ENCODE measurements around the gene GATB.

GATB gene

GRCh38 chr4:151665785-151666127, 95.1 kb downstream of the GATB start:
- Mint-ChIP-seq H3K4me1 (peaks cover 53% of the 10 kb centered on the region), H3K36me3 (ENCODE audit: low read depth) (peaks cover 13% of the 10 kb centered on the region), H3K9me3 (no peaks in the 10 kb centered on the region), H3K4me3 (no peak overlapping the region), H3K27ac (no peak overlapping the region), H3K27me3 (ENCODE audit: low read depth, poor library complexity) (no peaks in the 10 kb centered on the region)
- TF ChIP-seq CTCF (IDR thresholded peaks at IDR 0.05), result no peak
- no peak for DNase-seq

GRCh38 chr4:151665022-151665784, 95.6 kb downstream of the GATB start:
- Mint-ChIP-seq H3K9me3 (no peaks in the 10 kb centered on the region), H3K27ac (no peak overlapping the region), H3K4me3 (no peak overlapping the region), H3K4me1 (peaks cover 57% of the 10 kb centered on the region), H3K36me3 (ENCODE audit: low read depth) (peaks cover 13% of the 10 kb centered on the region), H3K27me3 (ENCODE audit: low read depth, poor library complexity) (no peaks in the 10 kb centered on the region)
- no peak for DNase-seq
- TF ChIP-seq CTCF (IDR thresholded peaks at IDR 0.05), result no peak

- Mint-ChIP-seq H3K4me3 (no peak overlapping the region), H3K27me3 (ENCODE audit: low read depth, poor library complexity) (no peaks in the 10 kb centered on the region), H3K9me3 (no peaks in the 10 kb centered on the region), H3K4me1 (peaks cover 57% of the 10 kb centered on the region), H3K36me3 (ENCODE audit: low read depth) (peaks cover 13% of the 10 kb centered on the region), H3K27ac (peak overlapping the region; percentile 73)
- no peak for DNase-seq
- TF ChIP-seq CTCF (IDR thresholded peaks at IDR 0.05), result no peak
These were observed 96.5 kb downstream of the GATB start for GRCh38 chr4:151664289-151664688.

DNA sequence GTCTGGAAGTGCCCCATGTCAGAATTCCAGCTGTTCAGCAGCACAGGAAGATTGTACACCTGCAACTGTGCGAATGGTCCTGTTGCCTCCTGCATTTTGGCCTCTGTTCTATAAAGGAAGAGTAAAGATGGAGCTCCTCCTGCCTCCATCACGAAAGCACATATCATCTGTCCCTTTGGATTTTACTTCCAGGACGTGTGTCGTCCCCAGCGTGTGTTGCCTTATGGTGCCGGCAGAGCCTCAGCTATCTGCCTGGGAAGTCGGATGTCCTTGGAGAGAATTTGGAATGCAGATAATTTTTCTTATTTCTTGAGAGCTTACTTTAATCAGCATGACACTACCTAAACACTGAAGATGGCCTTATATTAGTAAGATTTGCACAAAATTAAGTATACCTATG, 97.7 kb downstream of the GATB start:
- DNase-seq, result no peak
- Mint-ChIP-seq H3K27me3 (ENCODE audit: low read depth, poor library complexity) (no peaks in the 10 kb centered on the region), H3K4me3 (no peak overlapping the region), H3K27ac (no peak overlapping the region), H3K36me3 (ENCODE audit: low read depth) (peaks cover 15% of the 10 kb centered on the region), H3K9me3 (no peaks in the 10 kb centered on the region), H3K4me1 (peaks cover 55% of the 10 kb centered on the region)
- no peak for TF ChIP-seq CTCF (IDR thresholded peaks at IDR 0.05)

DNA sequence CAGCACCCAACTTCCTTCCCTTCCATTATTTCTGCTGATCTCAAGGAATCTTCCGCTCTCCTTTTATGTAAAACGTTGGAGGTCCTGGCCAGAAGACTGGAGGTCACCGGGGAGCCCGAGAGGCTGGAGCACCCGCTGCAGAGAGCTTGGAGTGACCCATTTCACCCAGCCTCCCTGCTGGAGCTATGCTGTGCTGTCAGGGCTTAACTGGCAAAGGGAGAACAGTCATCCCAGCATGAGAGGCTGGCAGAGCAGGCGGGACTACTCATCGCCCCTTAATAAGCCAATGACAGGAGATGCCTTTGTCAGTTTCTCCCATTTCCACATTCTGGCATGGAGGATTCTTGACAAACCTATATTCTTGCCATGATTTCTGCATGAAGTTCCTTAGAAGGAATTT, 98.9 kb downstream of the GATB start:
- Mint-ChIP-seq H3K27ac (no peak overlapping the region), H3K27me3 (ENCODE audit: low read depth, poor library complexity) (no peaks in the 10 kb centered on the region), H3K4me3 (no peak overlapping the region), H3K9me3 (no peaks in the 10 kb centered on the region), H3K4me1 (peaks cover 55% of the 10 kb centered on the region), H3K36me3 (ENCODE audit: low read depth) (peaks cover 21% of the 10 kb centered on the region)
- DNase-seq, result no peak
- TF ChIP-seq CTCF (IDR thresholded peaks at IDR 0.05), result no peak

GRCh38 chr4:151660676-151661075, 100.1 kb downstream of the GATB start:
- no peak for TF ChIP-seq CTCF (IDR thresholded peaks at IDR 0.05)
- Mint-ChIP-seq H3K9me3 (no peaks in the 10 kb centered on the region), H3K27me3 (ENCODE audit: low read depth, poor library complexity) (no peaks in the 10 kb centered on the region), H3K4me3 (no peak overlapping the region), H3K27ac (no peak overlapping the region), H3K4me1 (peaks cover 53% of the 10 kb centered on the region), H3K36me3 (ENCODE audit: low read depth) (peaks cover 21% of the 10 kb centered on the region)
- DNase-seq, result no peak
